Left ventricle myocardium inferior (tissue), 1 donor: ENCODE data around the gene UGCG. TPM values are rescaled to one million over a fixed set of nuclear protein-coding genes. Genes with fewer than 3 reads are reported as not detected.
"Not testable (repeated sequence)": the region's sequence is repeated elsewhere in the genome, so short reads cannot be mapped to it uniquely, and the experiment has no call there.

ENCODE experiments used
- DNase-seq: peaks from one replicate; pipeline ENCODE4 v3.0.0-alpha.2; 2020
- H3K27ac ChIP-seq: fragments of 200-600 bp; replicated peaks from 2 replicates; pipeline ENCODE4 v1.8.0; 2021
- H3K27me3 ChIP-seq: fragments of 200-600 bp; 2 replicates; pipeline ENCODE4 v1.8.0; 2021; ENCODE audit warnings: low read depth
- H3K36me3 ChIP-seq: fragments of 200-600 bp; 2 replicates; pipeline ENCODE4 v1.8.0; 2021
- H3K4me1 ChIP-seq: fragments of 200-600 bp; 2 replicates; pipeline ENCODE4 v1.8.0; 2021
- H3K4me3 ChIP-seq: fragments of 200-600 bp; 2 replicates; pipeline ENCODE4 v1.8.0; 2021; ENCODE audit warnings: mild to moderate bottlenecking, moderate library complexity
- H3K9me3 ChIP-seq: fragments of 200-600 bp; replicated peaks from 2 replicates; pipeline ENCODE4 v1.8.0; 2021
- CTCF ChIP-seq: fragments of 200-600 bp; IDR thresholded peaks from 2 replicates; pipeline ENCODE4 v1.8.0; 2021; ENCODE audit warnings: antibody characterized with exemption, mild to moderate bottlenecking, borderline replicate concordance
- intact Hi-C: fragments of 100-400 bp; cut with micrococcal nuclease; formaldehyde crosslinking; loops from one replicate; pipeline ENCODE4 v1.11.0; 2022
- total RNA-seq: library from RNA; stranded (reverse); fragmentation: NEBNext Ultra II Directional; extraction: Animal tissue kit (Norgen Biotek cat#: 25700); gene quantifications from one replicate; pipeline ENCODE4 v1.2.1, GENCODE V29; 2021
- donor health status: DM: no; HTN: yes; CAD: no; lungs with severe emphysema.

Gene UGCG
- total RNA-seq, 1 donor from 2014 or later, result 12.7 TPM

- Histone ChIP-seq H3K4me3 (no peak overlapping the region), H3K9me3 (no peaks in the 10 kb centered on the region), H3K4me1 (peaks cover 21% of the 10 kb centered on the region), H3K27ac (no peak overlapping the region), H3K36me3 (no peaks in the 10 kb centered on the region), H3K27me3 (no peaks in the 10 kb centered on the region)
- DNase-seq, result no peak
- intact Hi-C loops, result no loop called here
- no peak for TF ChIP-seq CTCF
Measured at GRCh38 chr9:111955048-111955447, 58.4 kb downstream of the UGCG start.

- intact Hi-C loops, result no loop called here
- H3K4me3 ChIP-seq, result peak overlapping the region; percentile 14
- H3K4me1 ChIP-seq, result peaks cover 22% of the 10 kb centered on the region
- no peaks in the 10 kb centered on the region for H3K36me3 ChIP-seq
- no peak for TF ChIP-seq CTCF
- H3K27ac ChIP-seq, result no peak overlapping the region
- no peaks in the 10 kb centered on the region for H3K27me3 ChIP-seq
- H3K9me3 ChIP-seq, result no peaks in the 10 kb centered on the region
- no peak for DNase-seq
Measured at GRCh38 chr9:111957856-111958631, 61.4 kb downstream of the UGCG start.

GRCh38 chr9:111959468-111960359 is 63.1 kb downstream of the UGCG start:
- Histone ChIP-seq H3K36me3 (no peaks in the 10 kb centered on the region), H3K4me1 (peaks cover 22% of the 10 kb centered on the region), H3K27me3 (no peaks in the 10 kb centered on the region), H3K9me3 (no peaks in the 10 kb centered on the region), H3K27ac (no peak overlapping the region), H3K4me3 (no peak overlapping the region)
- no peak for DNase-seq
- no peak for TF ChIP-seq CTCF
- intact Hi-C loops, result no loop called here

- H3K27me3 ChIP-seq, H3K36me3 ChIP-seq, intact Hi-C loops, H3K4me3 ChIP-seq, H3K9me3 ChIP-seq, DNase-seq, H3K27ac ChIP-seq: not testable (repeated sequence)
- H3K4me1 ChIP-seq, result peaks cover 22% of the 10 kb centered on the region
Measured at GRCh38 chr9:111960485-111960884, 63.9 kb downstream of the UGCG start.

GRCh38 chr9:111961009-111961408 is 64.4 kb downstream of the UGCG start:
- H3K4me3 ChIP-seq, result no peak overlapping the region
- no peaks in the 10 kb centered on the region for H3K27me3 ChIP-seq
- intact Hi-C loops, result no loop called here
- H3K4me1 ChIP-seq, result peaks cover 22% of the 10 kb centered on the region
- no peak for DNase-seq
- no peaks in the 10 kb centered on the region for H3K9me3 ChIP-seq
- TF ChIP-seq CTCF, result no peak
- H3K36me3 ChIP-seq, result no peaks in the 10 kb centered on the region
- no peak overlapping the region for H3K27ac ChIP-seq

- Histone ChIP-seq H3K9me3 (no peaks in the 10 kb centered on the region), H3K4me3 (no peak overlapping the region), H3K36me3 (no peaks in the 10 kb centered on the region), H3K27ac (no peak overlapping the region), H3K4me1 (peaks cover 22% of the 10 kb centered on the region), H3K27me3 (no peaks in the 10 kb centered on the region)
- no peak for TF ChIP-seq CTCF
- intact Hi-C loops, result no loop called here
- DNase-seq, result no peak
Measured at GRCh38 chr9:111961575-111961974, 65.0 kb downstream of the UGCG start.
